ENCODE measurements around the gene LSR. TPM values are rescaled to one million over a fixed set of nuclear protein-coding genes. Genes with fewer than 3 reads are reported as not detected.

The LSR gene
- total RNA-seq, 2 experiments from 2014 or later = 3.5 to 3.6 TPM

- Mint-ChIP-seq H3K36me3 (ENCODE audit: low read depth) (peaks cover 10% of the 10 kb centered on the region), H3K9me3 (peaks cover 16% of the 10 kb centered on the region), H3K4me1 (peaks cover 36% of the 10 kb centered on the region), H3K27ac (no peak overlapping the region), H3K4me3 (no peak overlapping the region), H3K27me3 (no peaks in the 10 kb centered on the region)
- ChIA-PET POLR2A (no interaction called here), CTCF (interaction anchor here (0.6 to 1.0 kb wide), 2 partner anchors 8 to 273 kb away, joined by 3 read pairs; no protein-coding TSS in a partner anchor)
- DNase-seq = no peak
Observed at GRCh38 chr19:35222373-35223015, 26.3 kb upstream of the LSR start.

GRCh38 chr19:35223084-35223790, 25.6 kb upstream of the LSR start:
- Mint-ChIP-seq H3K27ac (peak overlapping the region; percentile 41), H3K36me3 (ENCODE audit: low read depth) (peaks cover 8% of the 10 kb centered on the region), H3K4me3 (no peak overlapping the region), H3K4me1 (peaks cover 34% of the 10 kb centered on the region), H3K27me3 (no peaks in the 10 kb centered on the region), H3K9me3 (peaks cover 13% of the 10 kb centered on the region)
- ChIA-PET CTCF (interaction anchor here (0.7 to 1.0 kb wide), 2 partner anchors 9 to 105 kb away, joined by 3 read pairs; no protein-coding TSS in a partner anchor), POLR2A (no interaction called here)
- no peak for DNase-seq

- H3K4me1 Mint-ChIP-seq = peaks cover 34% of the 10 kb centered on the region
- DNase-seq = no peak
- ChIA-PET POLR2A (no interaction called here), CTCF (interaction anchor here (1.0 kb wide), 1 partner anchor 9 kb away, joined by 3 read pairs; no protein-coding TSS in a partner anchor)
- H3K27ac Mint-ChIP-seq = no peak overlapping the region
- no peak overlapping the region for H3K4me3 Mint-ChIP-seq
- H3K36me3 Mint-ChIP-seq (ENCODE audit: low read depth) = peaks cover 6% of the 10 kb centered on the region
- H3K9me3 Mint-ChIP-seq = peaks cover 12% of the 10 kb centered on the region
- no peaks in the 10 kb centered on the region for H3K27me3 Mint-ChIP-seq
Observed at GRCh38 chr19:35223862-35224505, 24.8 kb upstream of the LSR start.

- CTCF ChIA-PET = interaction anchor here (1.0 to 2.8 kb wide), 4 partner anchors 7 to 26 kb away, joined by 3 to 9 read pairs (median 6); no protein-coding TSS in a partner anchor
- POLR2A ChIA-PET = interaction anchor here (0.6 to 0.7 kb wide), 2 partner anchors 47 to 55 kb away, joined by 3 read pairs; no protein-coding TSS in a partner anchor
- H3K4me1 Mint-ChIP-seq = peaks cover 31% of the 10 kb centered on the region
- H3K36me3 Mint-ChIP-seq (ENCODE audit: low read depth) = peaks cover 3% of the 10 kb centered on the region
- no peaks in the 10 kb centered on the region for H3K27me3 Mint-ChIP-seq
- no peak overlapping the region for H3K4me3 Mint-ChIP-seq
- DNase-seq = no peak
- H3K27ac Mint-ChIP-seq = peak overlapping the region; percentile 31
- peaks cover 6% of the 10 kb centered on the region for H3K9me3 Mint-ChIP-seq
Observed at GRCh38 chr19:35224681-35225571, 23.9 kb upstream of the LSR start.

GRCh38 chr19:35225951-35226350, 22.9 kb upstream of the LSR start:
- no peaks in the 10 kb centered on the region for H3K36me3 Mint-ChIP-seq (ENCODE audit: low read depth)
- ChIA-PET CTCF (interaction anchor here (1.6 to 2.8 kb wide), 3 partner anchors 9 to 14 kb away, joined by 5 to 9 read pairs (median 7); no protein-coding TSS in a partner anchor), POLR2A (no interaction called here)
- peak overlapping the region; percentile 69 for H3K27ac Mint-ChIP-seq
- H3K4me1 Mint-ChIP-seq = peaks cover 24% of the 10 kb centered on the region
- no peak overlapping the region for H3K4me3 Mint-ChIP-seq
- no peak for DNase-seq
- H3K9me3 Mint-ChIP-seq = no peaks in the 10 kb centered on the region
- no peaks in the 10 kb centered on the region for H3K27me3 Mint-ChIP-seq

- Mint-ChIP-seq H3K27me3 (no peaks in the 10 kb centered on the region), H3K27ac (no peak overlapping the region), H3K36me3 (ENCODE audit: low read depth) (no peaks in the 10 kb centered on the region), H3K4me1 (peaks cover 23% of the 10 kb centered on the region), H3K9me3 (no peaks in the 10 kb centered on the region), H3K4me3 (no peak overlapping the region)
- ChIA-PET POLR2A (no interaction called here), CTCF (interaction anchor here (1.6 to 2.8 kb wide), 2 partner anchors 8 to 14 kb away, joined by 7 to 9 read pairs; no protein-coding TSS in a partner anchor)
- no peak for DNase-seq
Observed at GRCh38 chr19:35226748-35227147, 22.1 kb upstream of the LSR start.

GRCh38 chr19:35228177-35228930, 20.4 kb upstream of the LSR start, which contains the start of gene FAM187B:
Gene FAM187B (minus strand): TSS chr19:35228739. CDS start chr19:35228680, 59 bp downstream.
- H3K4me3 Mint-ChIP-seq = no peak within 1 kb of the TSS
- DNase-seq = no peak
- no peaks in the 10 kb centered on the region for H3K27me3 Mint-ChIP-seq
- POLR2A ChIA-PET = no interaction called here
- no peaks in the 10 kb centered on the region for H3K36me3 Mint-ChIP-seq (ENCODE audit: low read depth)
- H3K9me3 Mint-ChIP-seq = peaks cover 2% of the 10 kb centered on the region
- CTCF ChIA-PET = interaction anchor here (0.6 kb wide), 1 partner anchor 21 kb away, joined by 3 read pairs; no protein-coding TSS in a partner anchor
- H3K27ac Mint-ChIP-seq = no peak within 1 kb of the TSS
- peaks cover 18% of the 10 kb centered on the region for H3K4me1 Mint-ChIP-seq

GRCh38 chr19:35229601-35230000, 19.2 kb upstream of the LSR start:
- ChIA-PET POLR2A (no interaction called here), CTCF (no interaction called here)
- DNase-seq = no peak
- no peaks in the 10 kb centered on the region for H3K36me3 Mint-ChIP-seq (ENCODE audit: low read depth)
- H3K4me3 Mint-ChIP-seq = no peak overlapping the region
- peaks cover 2% of the 10 kb centered on the region for H3K9me3 Mint-ChIP-seq
- no peaks in the 10 kb centered on the region for H3K27me3 Mint-ChIP-seq
- no peak overlapping the region for H3K27ac Mint-ChIP-seq
- H3K4me1 Mint-ChIP-seq = peaks cover 12% of the 10 kb centered on the region

GRCh38 chr19:35231956-35232645, 16.7 kb upstream of the LSR start:
- POLR2A ChIA-PET = no interaction called here
- CTCF ChIA-PET = interaction anchor here (0.6 kb wide), 1 partner anchor 694 kb away, joined by 3 read pairs; no protein-coding TSS in a partner anchor
- Mint-ChIP-seq H3K9me3 (peaks cover 6% of the 10 kb centered on the region), H3K4me1 (peaks cover 2% of the 10 kb centered on the region), H3K27ac (no peak overlapping the region), H3K4me3 (no peak overlapping the region), H3K36me3 (ENCODE audit: low read depth) (peaks cover 3% of the 10 kb centered on the region), H3K27me3 (no peaks in the 10 kb centered on the region)
- DNase-seq = no peak

GRCh38 chr19:35232912-35233311, 15.9 kb upstream of the LSR start:
- Mint-ChIP-seq H3K4me3 (no peak overlapping the region), H3K9me3 (peaks cover 6% of the 10 kb centered on the region), H3K27me3 (no peaks in the 10 kb centered on the region), H3K4me1 (peaks cover 2% of the 10 kb centered on the region), H3K27ac (no peak overlapping the region), H3K36me3 (ENCODE audit: low read depth) (peaks cover 3% of the 10 kb centered on the region)
- no peak for DNase-seq
- ChIA-PET POLR2A (interaction anchor here (0.6 to 0.7 kb wide), 2 partner anchors 15 to 262 kb away, joined by 3 to 6 read pairs; no protein-coding TSS in a partner anchor), CTCF (interaction anchor here (0.5 to 0.6 kb wide), 2 partner anchors 63 to 357 kb away, joined by 4 read pairs; no protein-coding TSS in a partner anchor)

All from activated CD4-positive, alpha-beta T cell treated with anti-CD3 and anti-CD28 coated beads, Interleukin-2, amount 10 ng/mL, durations not matched to agents 7 days and 5 days (primary cell).